Mucosa of descending colon (tissue), 3 donors: ENCODE data around the gene TRMT61B. TPM values are rescaled to one million over a fixed set of nuclear protein-coding genes. Genes with fewer than 3 reads are reported as not detected.

Source experiments
- ATAC-seq: fragments of 200-7000 bp; cut with Tn5 transposase; one replicate; pipeline ENCODE4 v1.9.1; 2020; ENCODE audit warnings: mild to moderate bottlenecking, moderate library complexity
- DNase-seq, 3 donors: peaks; one replicate each; pipeline ENCODE4 v3.0.0-alpha.2; 2020
- H3K36me3 ChIP-seq: fragments of 200-600 bp; one replicate; pipeline ENCODE4 v1.8.0; 2021; ENCODE audit warnings: low read depth, mild to moderate bottlenecking
- H3K4me1 ChIP-seq: fragments of 200-600 bp; one replicate; pipeline ENCODE4 v1.8.0; 2021; ENCODE audit warnings: low read depth, mild to moderate bottlenecking
- H3K4me3 ChIP-seq: fragments of 200-600 bp; one replicate; pipeline ENCODE4 v1.8.0; 2021; ENCODE audit warnings: mild to moderate bottlenecking
- H3K9me3 ChIP-seq: fragments of 200-600 bp; one replicate; pipeline ENCODE4 v1.8.0; 2021; ENCODE audit warnings: mild to moderate bottlenecking
- CTCF ChIP-seq: fragments of 200-600 bp; IDR thresholded peaks from one replicate; pipeline ENCODE4 v1.8.0; 2022; ENCODE audit warnings: antibody characterized with exemption, mild to moderate bottlenecking
- intact Hi-C, 2 donors: fragments of 100-400 bp; cut with DNase I in 1 of 2; cut with micrococcal nuclease in 1 of 2; formaldehyde crosslinking; loops; one replicate each; pipeline versions ENCODE4 v1.11.0 to v1.11.1; 2022; cut with DNase I, micrococcal nuclease
- long read RNA-seq, 2 donors: library from polyadenylated mRNA; unstranded; transcript quantifications; one replicate each; pipeline ENCODE4 v2.0.0, GENCODE V29; 2019 to 2021
- total RNA-seq, 3 donors: library from RNA; stranded (reverse); fragmentation: NEBNext Ultra II Directional in 2 of 3; extraction: Animal tissue kit (Norgen Biotek cat#: 25700) in 2 of 3; gene quantifications; one replicate each; pipeline versions ENCODE4 v1.2.1 to v1.2.4, GENCODE V29; 2021 to 2023
- donor health status: DM: no; HTN: no; CAD: no; lungs with moderate emphysema.
- donor health status: DM: no; HTN: no; CAD: no.
- donor health status: DM: no; HTN: yes; CAD: no.

Gene TRMT61B
- 10 to 100 TPM in 1 of 3 donors, 1 to 10 TPM in 2; 9.4 to 12.4 (median 9.6) TPM for total RNA-seq
- long read RNA-seq, donor 1, transcript TRMT61B-201 (7 exons, 1,836 nt), result major isoform, 6 of 10 reads
- long read RNA-seq, donor 1, partial matches to known transcripts, result 1 of 10 reads
- long read RNA-seq, donor 1, other reads (novel, unspliced or antisense), result 3 of 10 reads
- long read RNA-seq, donor 2, partial matches to known transcripts, result 0 of 10 reads
- long read RNA-seq, donor 2, other reads (novel, unspliced or antisense), result 6 of 10 reads

- H3K9me3 ChIP-seq, result no peaks in the 10 kb centered on the region
- DNase-seq, result peak; percentile 98 to 99 (median 98)
- peak; percentile 100 for ATAC-seq
- H3K4me3 ChIP-seq, result peak within 1 kb of the TSS; percentile 54
- no peaks in the 10 kb centered on the region for H3K36me3 ChIP-seq
- TF ChIP-seq CTCF, result no peak
- intact Hi-C loops, result no loop called here
- peaks cover 18% of the 10 kb centered on the region for H3K4me1 ChIP-seq
Observed at GRCh38 chr2:28870146-28870891, at the start of gene TRMT61B. Gene TRMT61B, minus strand, starts transcription at chr2:28870309. Its CDS starts 32 bp downstream, at chr2:28870277.

GRCh38 chr2:28915939-28916338 lies 45.8 kb upstream of the TRMT61B start:
- intact Hi-C loops, result no loop called here
- no peak overlapping the region for H3K4me3 ChIP-seq
- no peak for DNase-seq
- H3K9me3 ChIP-seq, result no peaks in the 10 kb centered on the region
- ATAC-seq, result no peak
- H3K4me1 ChIP-seq, result no peaks in the 10 kb centered on the region
- H3K36me3 ChIP-seq, result no peaks in the 10 kb centered on the region
- no peak for TF ChIP-seq CTCF

- Histone ChIP-seq H3K9me3 (no peaks in the 10 kb centered on the region), H3K4me1 (peaks cover 30% of the 10 kb centered on the region), H3K4me3 (no peak overlapping the region), H3K36me3 (no peaks in the 10 kb centered on the region)
- DNase-seq, result no peak
- intact Hi-C loops, result no loop called here
- ATAC-seq, result no peak
- TF ChIP-seq CTCF, result no peak
Observed at GRCh38 chr2:28909655-28910353, 39.7 kb upstream of the TRMT61B start.

DNA sequence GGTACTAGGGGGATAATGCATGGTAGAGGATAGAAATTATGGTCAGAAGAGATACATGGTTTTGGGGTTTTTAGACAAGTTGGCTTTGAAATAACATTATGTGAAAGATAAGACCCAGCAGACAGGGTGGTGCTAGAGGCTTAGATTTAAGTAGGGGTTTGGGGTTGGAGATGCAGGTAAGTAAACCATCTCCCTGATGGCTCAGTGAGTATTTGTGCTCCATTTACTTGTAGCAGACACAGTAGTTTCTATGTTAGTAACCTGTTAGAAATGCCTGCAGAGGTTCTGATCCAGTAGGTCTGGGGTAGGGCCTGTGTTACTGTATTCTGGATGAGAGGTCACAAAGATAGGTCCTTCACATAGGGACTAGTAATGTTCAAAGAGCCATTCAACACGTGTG lies 38.1 kb upstream of the TRMT61B start:
- ATAC-seq (no peak), DNase-seq (no peak)
- TF ChIP-seq CTCF, result no peak
- Histone ChIP-seq H3K9me3 (no peaks in the 10 kb centered on the region), H3K36me3 (no peaks in the 10 kb centered on the region), H3K4me1 (peaks cover 31% of the 10 kb centered on the region), H3K4me3 (no peak overlapping the region)
- intact Hi-C loops, result no loop called here

DNA sequence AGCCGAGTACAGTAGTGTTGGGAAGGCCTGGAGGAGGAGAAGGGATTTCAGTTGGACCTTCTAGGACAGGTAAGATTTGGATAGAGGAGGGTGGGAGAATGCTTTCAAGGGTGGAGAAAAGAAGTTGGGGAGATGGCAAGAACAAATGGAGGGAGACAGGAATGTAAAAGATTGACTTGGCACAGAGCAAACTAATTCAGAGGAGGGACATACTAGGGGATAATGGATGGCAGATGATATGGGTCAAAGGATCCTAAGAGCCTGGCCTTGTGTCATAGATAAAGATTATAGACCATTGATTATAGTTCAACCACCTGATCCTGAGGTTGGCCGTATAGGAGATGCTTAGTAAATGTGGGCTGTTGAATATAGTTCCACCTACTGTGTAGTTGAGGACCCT lies 36.7 kb upstream of the TRMT61B start:
- intact Hi-C loops, result no loop called here

More for the DNA sequence above, 36.7 kb upstream of the TRMT61B start:
- H3K9me3 ChIP-seq, result no peaks in the 10 kb centered on the region
- TF ChIP-seq CTCF, result no peak
- peaks cover 31% of the 10 kb centered on the region for H3K4me1 ChIP-seq
- ATAC-seq (no peak), DNase-seq (no peak)
- H3K4me3 ChIP-seq, result no peak overlapping the region
- H3K36me3 ChIP-seq, result no peaks in the 10 kb centered on the region
